GM21529 (cell line): ENCODE data around the gene CDKN1C.
"Not testable (repeated sequence)": the region's sequence is repeated elsewhere in the genome, so short reads cannot be mapped to it uniquely, and the experiment has no call there.

Experiments used
- ATAC-seq: cut with Tn5 transposase; IDR thresholded peaks from one replicate; pipeline ENCODE4 v1.9.1; 2021; ENCODE audit not compliant: unreplicated experiment

Gene CDKN1C

DNA sequence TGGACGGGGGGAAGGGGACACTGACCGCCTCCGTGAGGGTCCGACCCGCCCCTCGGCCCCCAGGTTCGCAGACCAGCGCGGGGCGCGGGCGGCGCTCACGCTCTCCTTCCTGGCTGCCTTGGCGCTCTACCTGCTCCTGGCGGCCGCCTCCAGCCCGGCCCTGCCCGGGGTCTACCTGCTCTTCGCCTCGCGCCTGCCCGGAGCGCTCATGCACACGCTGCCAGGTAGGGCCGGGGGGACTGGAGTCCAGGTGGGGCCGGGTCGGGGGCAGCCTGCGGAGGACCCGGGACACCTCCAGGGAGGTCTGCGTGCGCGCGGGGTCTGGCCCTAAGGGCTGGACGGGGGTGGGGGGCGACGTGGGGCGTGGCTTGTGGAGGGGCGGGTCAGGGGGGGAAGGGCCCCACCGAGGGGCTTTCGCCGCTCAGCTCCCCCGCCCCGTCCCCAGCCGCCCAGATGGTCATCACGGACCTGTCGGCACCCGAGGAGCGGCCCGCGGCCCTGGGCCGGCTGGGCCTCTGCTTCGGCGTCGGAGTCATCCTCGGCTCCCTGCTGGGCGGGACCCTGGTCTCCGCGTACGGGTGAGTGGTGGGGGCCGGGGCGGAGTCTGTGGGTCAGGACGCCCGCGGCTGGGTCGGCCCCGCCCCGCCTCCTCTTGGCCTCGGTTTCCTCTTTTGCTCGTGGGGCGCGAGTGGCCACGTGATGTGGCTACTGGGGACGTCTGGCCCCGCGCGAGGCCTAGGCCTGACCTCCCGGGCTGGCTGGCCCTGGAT lies 23.7 kb upstream of the CDKN1C start:
- no peak for ATAC-seq

DNA sequence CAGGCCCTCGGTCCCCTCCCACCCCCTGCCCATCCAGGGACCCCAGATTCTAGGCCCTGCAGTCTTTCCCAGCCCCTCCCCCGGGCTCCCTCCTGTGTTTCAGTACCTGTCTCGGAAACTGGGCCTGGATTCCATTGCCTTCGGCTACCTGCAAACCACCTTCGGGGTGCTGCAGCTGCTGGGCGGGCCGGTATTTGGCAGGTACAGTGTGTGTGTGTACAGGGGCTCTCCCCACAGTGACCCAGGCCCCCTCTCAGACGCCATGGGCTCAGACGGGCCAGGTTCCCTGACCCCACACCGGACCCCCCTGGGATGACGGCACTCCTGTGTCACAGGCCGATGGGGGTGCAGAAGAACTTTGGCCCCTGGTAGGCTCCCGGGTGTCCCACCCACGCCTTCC lies 22.6 kb upstream of the CDKN1C start:
- ATAC-seq = no peak

DNA sequence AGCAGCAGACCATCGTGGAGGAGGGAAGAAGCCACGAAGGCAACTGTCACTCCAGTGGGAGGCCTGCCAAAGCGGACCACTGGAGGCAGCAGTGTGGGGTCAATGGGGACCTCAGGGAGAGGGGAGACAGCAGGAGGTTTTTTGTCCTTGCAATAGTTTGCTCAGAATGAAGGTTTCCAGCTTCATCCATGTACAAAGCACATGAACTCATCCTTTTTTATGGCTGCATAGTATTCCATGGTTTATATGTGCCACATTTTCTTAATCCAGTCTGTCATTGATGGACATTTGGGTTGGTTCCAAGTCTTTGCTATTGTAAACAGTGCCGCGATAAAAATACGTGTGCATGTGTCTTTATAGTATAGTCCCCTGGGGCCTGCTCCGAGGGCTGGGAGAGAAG lies 19.7 kb upstream of the CDKN1C start:
- not testable (repeated sequence) for ATAC-seq

- no peak for ATAC-seq
These were observed 18.8 kb upstream of the CDKN1C start for GRCh38 chr11:2904153-2905052.

DNA sequence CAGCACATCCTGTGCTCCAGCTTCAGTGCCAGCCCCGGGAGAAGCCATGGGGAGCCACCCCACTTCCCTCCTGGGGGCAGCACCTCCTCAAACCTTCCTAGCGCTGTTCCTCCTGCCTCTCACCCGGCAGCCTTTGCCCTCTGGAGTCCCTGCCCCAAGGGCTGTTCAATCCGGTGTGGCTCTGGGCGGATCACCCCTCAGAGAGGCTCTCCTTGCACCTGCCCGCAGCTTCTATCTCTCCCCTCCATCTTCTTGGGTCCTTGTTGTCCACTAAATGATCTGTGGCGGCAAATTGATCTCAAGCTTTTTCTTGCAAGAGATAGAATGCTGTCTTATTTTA lies 18.1 kb upstream of the CDKN1C start:
- ATAC-seq = no peak

DNA sequence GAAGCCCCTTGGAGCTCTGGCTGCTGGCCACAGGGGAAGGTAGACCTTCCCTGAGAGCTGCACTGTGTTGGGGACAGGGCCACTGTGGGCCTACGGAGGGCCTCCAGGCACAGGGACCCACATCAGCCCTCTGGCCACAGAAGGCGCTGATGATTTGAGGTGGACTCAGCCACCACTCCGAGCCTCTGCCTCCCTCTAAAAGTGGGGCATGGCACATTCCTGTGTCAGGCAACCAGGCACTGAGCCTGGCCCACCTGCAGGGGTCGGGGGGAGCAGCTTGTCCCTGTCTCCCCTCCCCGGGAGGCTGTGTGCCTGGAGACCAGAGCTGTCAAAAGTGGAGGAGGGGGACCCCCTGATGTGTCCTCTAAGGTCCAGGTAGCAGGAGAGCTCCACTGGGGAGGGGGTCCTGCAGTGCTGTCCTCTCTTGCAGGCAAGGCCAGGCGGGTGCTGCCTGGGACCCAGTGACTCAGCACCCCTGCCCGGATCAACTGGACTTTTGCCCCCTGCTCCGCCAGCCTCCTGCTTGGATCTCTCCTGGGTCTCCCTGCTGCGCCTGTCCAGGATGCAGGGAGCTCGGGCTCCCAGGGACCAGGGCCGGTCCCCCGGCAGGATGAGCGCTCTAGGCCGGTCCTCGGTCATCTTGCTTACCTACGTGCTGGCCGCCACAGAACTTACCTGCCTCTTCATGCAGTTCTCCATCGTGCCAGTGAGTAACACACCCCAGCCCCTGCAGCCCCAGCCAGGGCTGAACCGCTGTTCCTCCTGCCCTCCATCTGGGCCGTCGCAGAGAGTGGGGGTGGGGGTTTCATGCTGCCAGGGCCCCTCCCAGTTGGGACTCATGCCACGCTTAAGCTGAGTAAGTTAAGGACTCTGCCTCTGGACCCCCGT lies 17.5 kb upstream of the CDKN1C start:
- ATAC-seq = no peak

- ATAC-seq = peak; percentile 95
These were observed 16.5 kb upstream of the CDKN1C start for GRCh38 chr11:2901854-2902783.

DNA sequence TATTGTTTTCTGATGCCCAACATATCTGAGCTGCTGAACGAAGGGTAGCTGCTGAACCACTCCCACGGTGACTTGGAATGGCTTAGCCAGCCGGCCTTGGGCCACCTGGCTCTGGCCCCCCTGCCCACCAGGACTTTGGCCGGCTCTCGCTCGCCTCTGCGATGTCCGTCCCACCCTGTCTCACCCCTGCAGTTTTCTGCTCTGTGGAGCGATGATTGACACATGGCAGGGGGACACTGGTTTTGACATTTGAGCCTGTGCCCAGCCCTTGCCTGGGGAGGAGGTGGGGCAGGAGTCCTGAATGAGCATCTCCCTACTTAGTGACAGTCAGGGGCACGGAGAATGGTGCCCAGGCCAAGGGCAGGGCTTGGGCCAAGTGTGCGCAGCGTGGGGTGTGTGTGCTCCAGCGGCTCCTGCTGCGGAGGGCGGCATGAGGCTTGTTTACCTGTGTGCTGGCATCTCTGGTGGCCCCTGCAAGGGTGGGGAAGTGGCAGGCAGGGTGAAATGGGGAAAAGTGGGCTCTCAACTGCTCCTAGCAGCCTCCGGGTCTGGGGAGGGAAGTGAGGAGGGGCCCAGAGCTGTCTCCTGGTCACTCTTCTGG lies 15.7 kb upstream of the CDKN1C start:
- no peak for ATAC-seq

DNA sequence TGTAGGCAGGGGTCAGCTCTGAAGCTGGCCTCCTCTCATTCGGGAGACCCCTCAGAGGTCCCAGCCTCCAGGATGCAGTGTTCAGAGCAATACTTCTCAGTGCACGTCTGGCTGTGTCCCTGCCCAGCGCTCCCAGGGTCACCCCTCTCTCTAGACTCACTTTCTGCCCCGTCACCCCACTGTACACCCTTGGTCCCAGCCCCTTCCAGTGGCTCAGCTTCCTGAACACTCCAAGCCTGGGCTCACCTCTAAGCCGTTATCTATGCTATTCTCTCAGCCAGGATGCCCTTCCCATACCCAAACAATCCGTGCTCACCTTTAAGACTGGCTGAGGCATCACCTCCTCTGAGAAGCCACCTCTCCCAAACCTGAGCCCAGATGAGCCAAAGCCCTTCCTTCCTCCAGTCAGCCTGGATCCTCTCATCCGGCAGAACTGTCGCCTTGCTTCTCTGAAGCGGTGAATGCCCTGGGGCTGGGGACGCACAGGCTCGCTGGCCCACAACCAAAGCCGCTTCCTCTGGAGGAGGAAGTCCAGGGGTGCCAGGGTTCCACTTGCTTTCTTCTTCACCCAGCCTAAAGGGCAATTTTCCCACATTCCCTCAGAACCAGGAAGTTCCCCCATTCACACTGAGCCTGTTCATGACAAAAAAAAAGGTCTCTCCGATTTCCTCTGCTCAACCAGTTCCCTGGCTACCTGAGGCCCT lies 13.7 kb upstream of the CDKN1C start:
- ATAC-seq = no peak

- ATAC-seq = no peak
These were observed 12.9 kb upstream of the CDKN1C start for GRCh38 chr11:2898366-2899079.

DNA sequence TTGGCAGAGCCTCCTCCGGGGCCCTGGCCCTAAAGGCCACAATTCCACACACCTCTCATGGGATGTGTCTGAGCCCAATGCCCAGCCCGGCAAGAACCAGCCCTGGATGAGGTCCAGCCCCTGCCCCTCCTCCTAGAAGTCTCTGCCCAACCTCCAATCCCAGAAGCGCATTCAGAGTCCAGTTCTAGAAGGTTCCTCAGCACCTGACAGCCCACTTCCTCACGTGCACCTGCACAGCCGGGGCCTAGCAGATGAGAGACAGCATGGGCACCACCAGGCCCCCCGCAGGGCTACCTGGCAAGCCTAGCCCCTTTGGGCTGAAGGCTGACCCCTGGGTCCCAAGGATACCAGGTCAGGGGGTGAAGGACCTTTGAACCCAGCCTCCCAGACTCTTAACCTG lies 11.5 kb upstream of the CDKN1C start:
- no peak for ATAC-seq

- ATAC-seq = no peak
These were observed 10.5 kb upstream of the CDKN1C start for GRCh38 chr11:2896047-2896446.

DNA sequence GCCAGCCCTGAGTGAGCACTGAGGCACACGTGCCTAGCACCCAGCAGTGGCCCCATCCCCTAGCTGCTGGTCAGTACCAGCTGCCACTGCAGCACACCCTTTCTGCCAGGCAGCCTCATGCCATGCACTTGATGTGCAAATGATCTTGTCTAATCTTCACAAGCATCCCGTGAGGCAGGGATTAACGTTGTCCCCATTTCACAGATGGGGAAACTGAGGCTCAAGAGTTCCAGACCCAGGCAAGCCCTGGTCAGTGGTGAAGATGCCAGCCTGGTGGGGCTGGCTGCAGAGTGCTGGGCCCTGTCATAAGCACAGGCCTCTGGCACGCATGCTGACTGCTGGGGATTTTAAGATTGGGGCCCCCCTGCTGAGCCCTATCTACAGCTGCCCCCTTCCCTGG lies 8.4 kb upstream of the CDKN1C start:
- no peak for ATAC-seq

DNA sequence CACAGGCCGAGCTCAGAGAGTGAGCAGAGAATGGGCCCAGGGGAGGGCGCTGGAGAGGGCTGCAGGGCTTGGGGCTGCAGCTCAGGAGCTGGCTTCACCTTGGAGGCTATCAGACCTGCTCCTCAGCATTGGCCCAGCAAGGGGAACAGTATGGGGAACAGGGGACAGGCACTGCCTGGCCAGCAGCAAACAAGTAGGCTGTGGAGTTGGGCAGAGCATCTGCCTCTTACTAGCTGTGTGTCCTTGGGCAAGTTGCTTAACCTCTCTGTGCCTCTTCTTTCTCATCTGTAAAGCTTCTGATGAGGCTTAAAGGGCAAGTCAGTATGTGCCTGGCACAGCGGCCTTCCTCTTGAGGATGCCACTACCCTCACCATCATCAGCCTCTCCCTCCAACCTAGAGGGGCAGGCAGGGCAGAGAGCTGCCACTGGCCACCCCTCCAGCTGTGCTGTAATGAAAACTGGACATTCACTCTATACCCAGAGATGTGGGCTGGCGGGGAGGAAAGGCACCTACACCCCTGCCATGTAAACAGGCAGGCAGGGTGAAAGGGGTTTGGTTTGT lies 7.5 kb upstream of the CDKN1C start:
- no peak for ATAC-seq

GRCh38 chr11:2892215-2892966 lies 6.8 kb upstream of the CDKN1C start:
- ATAC-seq = no peak

GRCh38 chr11:2891326-2892214 lies 6.0 kb upstream of the CDKN1C start:
- ATAC-seq = no peak
